HCT116 (cell line): Measurements from ENCODE around the gene TMEM63A.

ENCODE experiments used
- CTCF ChIP-seq, 3 experiments: fragments of 200-600 bp in 1 of 3; sonication (generic) in 1 of 3; IDR thresholded peaks in 2 of 3; conservative IDR thresholded peaks in 1 of 3; 2 replicates each; pipeline ENCODE4 v1.5.1; 2012 to 2017; ENCODE audit warnings: low read depth in 2 of 3, low read length in 2 of 3, antibody characterized with exemption in 1 of 3, borderline replicate concordance in 1 of 3, control low read depth in 1 of 3, mild to moderate bottlenecking in 1 of 3, mixed read lengths in 1 of 3, mixed run types in 1 of 3, moderate library complexity in 1 of 3; ENCODE audit not compliant: insufficient read depth in 1 of 3
- EZH2 ChIP-seq: fragments of 200-600 bp; sonication (generic); IDR thresholded peaks from 2 replicates; pipeline ENCODE4 v1.6.1; 2017; ENCODE audit warnings: antibody characterized with exemption, mixed run types
- FOSL1 ChIP-seq: IDR thresholded peaks from 2 replicates; pipeline ENCODE4 v1.6.1; 2012; ENCODE audit warnings: low read depth
- MAX ChIP-seq: IDR thresholded peaks from 2 replicates; pipeline ENCODE4 v1.6.1; 2012
- POLR2A ChIP-seq: IDR thresholded peaks from 2 replicates; pipeline ENCODE4 v1.7.0; 2011; ENCODE audit warnings: borderline replicate concordance; ENCODE audit not compliant: insufficient read depth, insufficient read length; ENCODE audit errors: extremely low read depth
- POLR2AphosphoS5 ChIP-seq: IDR thresholded peaks from 2 replicates; pipeline ENCODE4 v1.6.1; 2011; ENCODE audit warnings: mild to moderate bottlenecking, low read depth, low read length, moderate library complexity
- REST ChIP-seq: IDR thresholded peaks from 2 replicates; pipeline ENCODE4 v1.6.1; 2012; ENCODE audit warnings: low read depth
- ZFX ChIP-seq: fragments of 450-650 bp; IDR thresholded peaks from 2 replicates; pipeline ENCODE4 v1.6.1; 2017
- ZNF274 ChIP-seq: fragments of 200-500 bp; sonication (Bioruptor generic); IDR thresholded peaks from 2 replicates; pipeline ENCODE4 v1.6.1; 2014; ENCODE audit warnings: mild to moderate bottlenecking, low read depth, low read length, inconsistent platforms

GRCh38 chr1:225851805-225852204 is 30.4 kb downstream of the TMEM63A start:
- no peak for TF ChIP-seq CTCF (IDR thresholded peaks at IDR 0.05 in 2 of 3, conservative IDR thresholded peaks at IDR 0.05 in 1 of 3; ENCODE audit: borderline replicate concordance in 1 of 3, insufficient read depth in 1 of 3, low read depth in 2 of 3, low read length in 2 of 3)
- no peak for TF ChIP-seq FOSL1
- TF ChIP-seq POLR2A = no peak
- no peak for TF ChIP-seq EZH2
- no peak for TF ChIP-seq ZFX
- TF ChIP-seq ZNF274 = no peak
- no peak for TF ChIP-seq REST
- no peak for TF ChIP-seq MAX
- no peak for TF ChIP-seq POLR2AphosphoS5
